Left lung (tissue), 10 donors: ENCODE results near the gene ABCC10. TPM values are rescaled to one million over a fixed set of nuclear protein-coding genes. Genes with fewer than 3 reads are reported as not detected.
A peak's percentile ranks its signal among the peaks of the same experiment; 100 is the strongest.
"Not testable (repeated sequence)": the region's sequence is repeated elsewhere in the genome, so short reads cannot be mapped to it uniquely, and the experiment has no call there.

Experiments used
- ATAC-seq: fragments of 200-7000 bp; cut with Tn5 transposase; one replicate; pipeline ENCODE4 v1.9.1; 2020; ENCODE audit warnings: moderate library complexity
- DNase-seq, 4 donors: peaks; one replicate each; pipeline ENCODE4 v3.0.0-alpha.2; 2013 to 2020
- H3K27ac ChIP-seq, 2 donors: fragments of 200-600 bp; sonication (generic) in 1 of 2; one replicate each; pipeline versions ENCODE4 v1.5.0 to v1.8.0; 2020 to 2021
- H3K27me3 ChIP-seq, 2 donors: fragments of 200-600 bp; sonication (generic) in 1 of 2; one replicate each; pipeline versions ENCODE4 v1.5.0 to v1.8.0; 2020 to 2021
- H3K36me3 ChIP-seq, 2 donors: fragments of 200-600 bp; sonication (generic) in 1 of 2; one replicate each; pipeline versions ENCODE4 v1.5.0 to v1.8.0; 2020 to 2021
- H3K4me1 ChIP-seq, 2 donors: fragments of 200-600 bp; one replicate each; pipeline ENCODE4 v1.8.0; 2021
- H3K4me3 ChIP-seq, 2 donors: fragments of 200-600 bp; sonication (generic) in 1 of 2; one replicate each; pipeline versions ENCODE4 v1.5.0 to v1.8.0; 2020 to 2021; ENCODE audit warnings: mild to moderate bottlenecking in 1 of 2
- H3K9me3 ChIP-seq, 2 donors: fragments of 200-600 bp; sonication (generic) in 1 of 2; one replicate each; pipeline versions ENCODE4 v1.5.0 to v1.8.0; 2020 to 2021
- intact Hi-C, 2 donors: fragments of 100-400 bp; cut with DNase I; formaldehyde crosslinking; loops; one replicate each; pipeline versions ENCODE4 v1.11.2 to v1.14.2; 2022
- polyA plus RNA-seq, 6 donors: library from polyadenylated mRNA; unstranded; fragments of 120-200 nt; gene quantifications; one replicate each; pipeline ENCODE4 v1.2.1, GENCODE V29; 2013; ENCODE audit not compliant: insufficient read length in 6 of 6
- total RNA-seq, 2 donors: library from RNA; stranded (reverse); fragmentation: NEBNext Ultra II Directional; extraction: Animal tissue kit (Norgen Biotek cat#: 25700); gene quantifications; one replicate each; pipeline ENCODE4 v1.2.1, GENCODE V29; 2021
- TF ChIP-seq, protein P1 (sequence below), 2 donors: fragments of 200-600 bp; sonication (generic) in 1 of 2; IDR thresholded peaks; one replicate each; pipeline versions ENCODE4 v1.5.0 to v1.8.0; 2021; ENCODE audit warnings: antibody characterized with exemption in 2 of 2
- donor health status: DM: no; HTN: yes; CAD: no.
- donor health status: DM: no; HTN: no; CAD: no.

ABCC10 gene
- total and polyA plus RNA-seq, 8 donors = 19.7 to 43.8 (median 30.0) TPM

- DNase-seq (no peak), ATAC-seq (no peak)
- H3K9me3 ChIP-seq = no peaks in the 10 kb centered on the region
- H3K36me3 ChIP-seq = no peaks in the 10 kb centered on the region
- intact Hi-C loops = no loop called here
- H3K27ac ChIP-seq = peak overlapping the region in 1 of 2 donors; percentile 69
- H3K27me3 ChIP-seq = peaks cover 0 to 29% of the 10 kb centered on the region in 2 donors
- TF ChIP-seq, protein P1, sequence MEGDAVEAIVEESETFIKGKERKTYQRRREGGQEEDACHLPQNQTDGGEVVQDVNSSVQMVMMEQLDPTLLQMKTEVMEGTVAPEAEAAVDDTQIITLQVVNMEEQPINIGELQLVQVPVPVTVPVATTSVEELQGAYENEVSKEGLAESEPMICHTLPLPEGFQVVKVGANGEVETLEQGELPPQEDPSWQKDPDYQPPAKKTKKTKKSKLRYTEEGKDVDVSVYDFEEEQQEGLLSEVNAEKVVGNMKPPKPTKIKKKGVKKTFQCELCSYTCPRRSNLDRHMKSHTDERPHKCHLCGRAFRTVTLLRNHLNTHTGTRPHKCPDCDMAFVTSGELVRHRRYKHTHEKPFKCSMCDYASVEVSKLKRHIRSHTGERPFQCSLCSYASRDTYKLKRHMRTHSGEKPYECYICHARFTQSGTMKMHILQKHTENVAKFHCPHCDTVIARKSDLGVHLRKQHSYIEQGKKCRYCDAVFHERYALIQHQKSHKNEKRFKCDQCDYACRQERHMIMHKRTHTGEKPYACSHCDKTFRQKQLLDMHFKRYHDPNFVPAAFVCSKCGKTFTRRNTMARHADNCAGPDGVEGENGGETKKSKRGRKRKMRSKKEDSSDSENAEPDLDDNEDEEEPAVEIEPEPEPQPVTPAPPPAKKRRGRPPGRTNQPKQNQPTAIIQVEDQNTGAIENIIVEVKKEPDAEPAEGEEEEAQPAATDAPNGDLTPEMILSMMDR (IDR thresholded peaks at IDR 0.05) = no peak
- no peak overlapping the region for H3K4me3 ChIP-seq
- peaks cover 0 to 14% of the 10 kb centered on the region in 2 donors for H3K4me1 ChIP-seq
These were observed 44.2 kb upstream of the ABCC10 start for GRCh38 chr6:43383021-43383667.

DNA sequence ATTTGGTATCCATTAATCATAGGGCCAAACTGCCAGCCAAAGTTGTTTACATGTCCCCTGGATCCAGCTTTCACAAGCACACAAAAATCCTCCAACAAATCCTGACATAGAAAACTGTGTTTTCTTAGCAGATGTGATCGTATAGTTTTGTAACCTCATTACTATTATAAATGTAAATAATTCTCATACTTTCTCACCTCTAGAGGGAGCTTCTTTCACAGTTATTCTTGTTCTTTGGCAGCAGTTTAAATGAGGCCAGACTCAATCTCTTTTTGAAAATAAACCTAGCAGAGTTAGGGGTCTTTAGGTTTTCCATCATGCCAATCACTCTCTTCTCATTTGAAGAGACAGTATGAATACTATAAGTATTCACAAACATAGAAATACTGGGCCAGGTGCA lies 40.8 kb upstream of the ABCC10 start:
- Histone ChIP-seq H3K27ac (no peak overlapping the region), H3K36me3 (no peaks in the 10 kb centered on the region), H3K27me3 (peaks cover 0 to 32% of the 10 kb centered on the region in 2 donors), H3K4me3 (no peak overlapping the region), H3K9me3 (no peaks in the 10 kb centered on the region), H3K4me1 (peaks cover 0 to 18% of the 10 kb centered on the region in 2 donors)
- ATAC-seq (no peak), DNase-seq (peak in 1 of 4 donors; percentile 22)
- TF ChIP-seq, protein P1 (IDR thresholded peaks at IDR 0.05) = peak in 1 of 2 donors; percentile 40
- intact Hi-C loops = no loop called here

- no peak overlapping the region for H3K4me3 ChIP-seq
These were observed 37.5 kb upstream of the ABCC10 start for GRCh38 chr6:43389730-43390295.

DNA sequence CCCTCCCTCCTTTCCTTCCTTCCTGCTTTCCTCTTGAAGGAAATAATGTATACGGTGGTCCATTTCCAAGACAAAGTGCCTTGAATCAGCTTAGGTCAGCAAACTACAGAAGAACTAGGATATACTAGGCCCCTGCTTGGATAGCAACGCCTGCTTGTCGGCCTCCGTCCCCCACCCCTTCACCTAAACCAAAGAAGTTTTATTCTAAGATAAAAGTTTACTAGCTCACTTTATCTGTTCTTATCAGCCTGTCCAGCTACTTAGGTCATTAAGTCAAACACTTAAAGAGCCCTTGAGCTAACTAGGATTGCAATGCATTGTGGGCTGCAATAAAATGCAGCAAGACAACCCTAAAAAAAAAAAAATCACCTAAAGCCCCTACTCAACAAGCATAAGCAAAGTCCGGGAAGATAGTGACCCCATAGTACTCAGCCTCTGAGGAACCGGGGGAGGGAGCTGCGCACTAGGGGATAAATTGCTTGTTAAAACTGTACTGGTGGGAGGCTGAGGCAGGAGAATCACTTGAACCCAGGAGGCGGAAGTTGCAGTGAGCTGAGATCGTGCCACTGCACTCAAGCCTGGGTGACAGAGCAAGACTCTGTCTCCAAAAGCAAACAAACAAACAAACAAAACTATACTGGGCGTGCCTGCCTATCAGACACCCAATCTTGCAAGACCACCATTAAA lies 36.4 kb upstream of the ABCC10 start:
- Histone ChIP-seq H3K4me3 (peak overlapping the region in 1 of 2 donors; percentile 29), H3K27me3 (peaks cover 0 to 51% of the 10 kb centered on the region in 2 donors), H3K27ac (peak overlapping the region; percentile 38 to 59)
- H3K4me1 ChIP-seq, H3K9me3 ChIP-seq, intact Hi-C loops, H3K36me3 ChIP-seq: not testable (repeated sequence)
- peak in 1 of 4 donors; percentile 19 for DNase-seq
- ATAC-seq = peak; percentile 70

More at GRCh38 chr6:43389730-43390295, 37.5 kb upstream of the ABCC10 start:
- intact Hi-C loops = no loop called here
- no peaks in the 10 kb centered on the region for H3K36me3 ChIP-seq
- H3K9me3 ChIP-seq = no peaks in the 10 kb centered on the region
- no peak overlapping the region for H3K27ac ChIP-seq
- TF ChIP-seq, protein P1 (IDR thresholded peaks at IDR 0.05) = no peak
- DNase-seq (no peak), ATAC-seq (no peak)
- H3K4me1 ChIP-seq = peaks cover 0 to 5% of the 10 kb centered on the region in 2 donors
- H3K27me3 ChIP-seq = peaks cover 0 to 51% of the 10 kb centered on the region in 2 donors

- TF ChIP-seq, protein P1 (IDR thresholded peaks at IDR 0.05) = no peak
- ATAC-seq = no peak
- H3K27ac ChIP-seq = peak overlapping the region; percentile 38 to 59
These were observed 35.8 kb upstream of the ABCC10 start for GRCh38 chr6:43391440-43392031.

DNA sequence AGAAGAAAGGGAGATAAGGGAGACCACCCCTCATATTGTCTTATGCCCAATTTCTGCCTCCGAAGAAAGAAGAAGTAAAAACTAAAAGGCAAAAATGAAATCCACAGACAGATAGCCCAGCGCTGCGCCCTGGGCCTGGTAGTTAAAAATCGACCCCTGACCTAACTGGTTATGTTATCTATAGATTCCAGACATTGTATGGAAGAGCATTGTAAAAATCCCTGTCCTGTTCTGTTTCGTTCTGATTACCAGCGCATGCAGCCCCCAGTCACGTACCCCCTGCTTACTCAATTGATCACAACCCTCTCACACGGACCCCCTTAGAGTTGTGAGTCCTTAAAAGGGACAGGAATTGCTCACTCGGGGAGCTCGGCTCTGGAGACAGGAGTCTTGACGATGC lies 34.2 kb upstream of the ABCC10 start:
- Histone ChIP-seq H3K4me3 (peak overlapping the region in 1 of 2 donors; percentile 29), H3K27me3 (peaks cover 0 to 51% of the 10 kb centered on the region in 2 donors)
- ATAC-seq, intact Hi-C loops, H3K27ac ChIP-seq, H3K4me1 ChIP-seq, H3K9me3 ChIP-seq, H3K36me3 ChIP-seq, DNase-seq: not testable (repeated sequence)

More at GRCh38 chr6:43391440-43392031, 35.8 kb upstream of the ABCC10 start:
- Histone ChIP-seq H3K27me3 (peaks cover 0 to 51% of the 10 kb centered on the region in 2 donors), H3K9me3 (no peaks in the 10 kb centered on the region), H3K4me3 (peak overlapping the region; percentile 7 to 29), H3K4me1 (peaks cover 0 to 9% of the 10 kb centered on the region in 2 donors), H3K36me3 (no peaks in the 10 kb centered on the region)
- DNase-seq = no peak
- intact Hi-C loops = no loop called here
